WTC11 (cell line): ENCODE data around the gene ARPC1A.
"Not testable (repeated sequence)": the region's sequence is repeated elsewhere in the genome, so short reads cannot be mapped to it uniquely, and the experiment has no call there.

ENCODE experiments used
- ATF3 ChIP-seq: sonication (generic); formaldehyde crosslinking; conservative IDR thresholded peaks from 2 replicates; pipeline ENCODE4 v1.8.1; 2022; ENCODE audit warnings: mild to moderate bottlenecking, missing genetic modification reagents
- CTCF ChIP-seq: fragments of 200-600 bp; IDR thresholded peaks from 2 replicates; pipeline ENCODE4 v1.8.0; 2022; ENCODE audit warnings: antibody characterized with exemption
- ELF4 ChIP-seq: sonication (generic); formaldehyde crosslinking; IDR thresholded peaks from 2 replicates; pipeline ENCODE4 v1.8.1; 2022; ENCODE audit warnings: low read depth, mild to moderate bottlenecking, moderate library complexity, missing genetic modification reagents
- HMGA2 ChIP-seq: fragments of 250-450 bp; sonication (Bioruptor Pico); IDR thresholded peaks from 2 replicates; pipeline ENCODE4 v1.4.0; 2021; ENCODE audit warnings: mild to moderate bottlenecking, moderate library complexity
- NR2C2 ChIP-seq: sonication (generic); formaldehyde crosslinking; IDR thresholded peaks from 2 replicates; pipeline ENCODE4 v1.8.0; 2022; ENCODE audit warnings: mild to moderate bottlenecking, missing genetic modification reagents
- SP1 ChIP-seq: sonication (generic); formaldehyde crosslinking; conservative IDR thresholded peaks from 2 replicates; pipeline ENCODE4 v1.8.1; 2022; ENCODE audit warnings: missing genetic modification reagents
- TCF7 ChIP-seq: sonication (generic); formaldehyde crosslinking; IDR thresholded peaks from 2 replicates; pipeline ENCODE4 v1.8.0; 2022; ENCODE audit warnings: mild to moderate bottlenecking, low read depth, missing genetic modification reagents, moderate library complexity
- USF2 ChIP-seq: sonication (generic); formaldehyde crosslinking; IDR thresholded peaks from 2 replicates; pipeline ENCODE4 v1.8.1; 2023; ENCODE audit warnings: mild to moderate bottlenecking, missing genetic modification reagents, moderate library complexity

- TF ChIP-seq CTCF; ELF4 (CRISPR knock-in tag); ATF3; SP1 (CRISPR knock-in tag); NR2C2 (CRISPR knock-in tag); USF2 (CRISPR knock-in tag); HMGA2 (CRISPR knock-in tag); TCF7 (CRISPR knock-in tag): not testable (repeated sequence)
These were observed 4.7 kb downstream of the ARPC1A start for GRCh38 chr7:99330314-99330961.
